ENCODE data around the gene UGT1A10. TPM values are rescaled to one million over a fixed set of nuclear protein-coding genes. Genes with fewer than 3 reads are reported as not detected.

Gene UGT1A10
- total and polyA plus RNA-seq, 10 of the 15 experiments (the other 5 are each of a cell fraction or from before 2014, with no cell fraction given), result not detected

DNA sequence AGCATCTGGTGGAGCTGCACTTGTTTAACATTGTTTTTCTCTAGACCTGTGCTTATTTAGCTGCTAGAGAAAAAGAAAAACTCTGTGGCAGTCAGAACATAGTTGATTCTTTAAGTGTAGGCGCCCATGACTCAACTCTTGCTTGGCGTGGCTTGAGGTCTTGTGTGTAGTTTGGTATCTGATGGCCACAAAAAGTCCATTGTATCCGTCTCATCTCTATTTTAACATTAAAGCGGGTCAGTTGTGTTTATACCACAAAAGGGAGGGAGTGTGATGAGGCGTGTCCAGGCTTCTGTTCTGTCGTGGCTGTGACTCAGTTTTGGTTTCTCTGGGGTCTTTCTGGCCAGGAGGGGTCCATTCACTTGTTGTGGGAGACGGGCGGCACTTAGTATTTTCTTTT is 43.0 kb upstream of the UGT1A10 start:
- no peak overlapping the region for H3K27ac ChIP-seq (ENCODE audit: control insufficient read depth, insufficient read depth)
- in situ Hi-C loops (cut with MboI), result no loop called here
- intact Hi-C loops (cut with micrococcal nuclease; ENCODE audit: unreplicated experiment), result no loop called here
- no peaks in the 10 kb centered on the region for H3K27me3 ChIP-seq (replicated peaks in 1 of 2; ENCODE audit: control insufficient read depth in 2 of 2, insufficient read depth in 2 of 2, low read length in 1 of 2)
- H3K9me3 ChIP-seq (replicated peaks; ENCODE audit: control insufficient read depth, insufficient read depth, low read length), result peaks cover 7% of the 10 kb centered on the region
- CTCF ChIA-PET, result no interaction called here
- no peak overlapping the region for H3K9ac ChIP-seq (ENCODE audit: control insufficient read depth, insufficient read depth, low read length)
- FAIRE-seq (no peak), ATAC-seq (peak; percentile 92), DNase-seq (ENCODE audit: low read depth, low spot score) (peak; percentile 50)
- BruUV-seq (replicated peaks), result no TSS peak
- no peaks in the 10 kb centered on the region for H3K79me2 ChIP-seq (ENCODE audit: control insufficient read depth, insufficient read depth, low read length)
- SMC1A ChIA-PET (ENCODE audit: uncharacterized antibody, unreplicated experiment), result no interaction called here
- H3K4me2 ChIP-seq (ENCODE audit: control insufficient read depth, insufficient read depth), result peak overlapping the region; percentile 38; the same call in 1 of the 2 replicates
- RAD21 ChIA-PET (ENCODE audit: unreplicated experiment), result no interaction called here
- 0 out of 2 replicates have a peak overlapping the region, but pooled peaks have one; percentile 25 for H3K4me3 ChIP-seq
- POLR2A ChIA-PET, result no interaction called here
- H3K36me3 ChIP-seq (ENCODE audit: control insufficient read depth in 2 of 2, insufficient read depth in 2 of 2, low read length in 1 of 2), result no peaks in the 10 kb centered on the region
- H4K20me1 ChIP-seq (ENCODE audit: control insufficient read depth, insufficient read depth), result no peaks in the 10 kb centered on the region
- H3K4me1 ChIP-seq (ENCODE audit: control insufficient read depth, insufficient read depth, low read length), result peaks cover 15% of the 10 kb centered on the region
- 5% methylated on average over 7 of the region's 8 CpGs for WGBS (ENCODE audit: insufficient coverage, insufficient replicate concordance, low lambda C conversion rate, missing lambda C conversion rate)
- no peak overlapping the region; the same call in 1 of the 2 replicates for H2AFZ ChIP-seq (ENCODE audit: control insufficient read depth, low read depth, low read length)
- TF ChIP-seq DPF2 (IDR thresholded peaks at IDR 0.05) (0 out of 2 replicates have a peak, but pooled peaks have one; percentile 42), POU2F2 (IDR thresholded peaks at IDR 0.05; ENCODE audit: borderline replicate concordance, low read depth, low read length) (no peak), JUND (IDR thresholded peaks at IDR 0.05; ENCODE audit: low read depth, low read length) (peak; percentile 14; the same call in 1 of the 2 replicates), NFIC (IDR thresholded peaks at IDR 0.05; ENCODE audit: low read depth, low read length) (peak; percentile 63; the same call in 1 of the 2 replicates), SMC3 (IDR thresholded peaks at IDR 0.05; ENCODE audit: borderline replicate concordance, low read length) (no peak), NR2F1 (conservative IDR thresholded peaks at IDR 0.05) (0 out of 2 replicates have a peak, but pooled peaks have one; percentile 11), BCL11A (IDR thresholded peaks at IDR 0.05; ENCODE audit: low read depth, low read length) (0 out of 2 replicates have a peak, but pooled peaks have one; percentile 62), SKIL (IDR thresholded peaks at IDR 0.05; ENCODE audit: low read depth, poor library complexity, severe bottlenecking) (peak; percentile 38), ESRRA (IDR thresholded peaks at IDR 0.05; ENCODE audit: low read length) (no peak), CREM (IDR thresholded peaks at IDR 0.05; ENCODE audit: low read depth) (peak; percentile 47; the same call in 1 of the 2 replicates), IKZF2 (IDR thresholded peaks at IDR 0.05) (0 out of 4 replicates have a peak, but pooled peaks have one; percentile 16 to 36), JUNB (IDR thresholded peaks at IDR 0.05) (peak; percentile 45)
- TF ChIP-seq, protein P1, sequence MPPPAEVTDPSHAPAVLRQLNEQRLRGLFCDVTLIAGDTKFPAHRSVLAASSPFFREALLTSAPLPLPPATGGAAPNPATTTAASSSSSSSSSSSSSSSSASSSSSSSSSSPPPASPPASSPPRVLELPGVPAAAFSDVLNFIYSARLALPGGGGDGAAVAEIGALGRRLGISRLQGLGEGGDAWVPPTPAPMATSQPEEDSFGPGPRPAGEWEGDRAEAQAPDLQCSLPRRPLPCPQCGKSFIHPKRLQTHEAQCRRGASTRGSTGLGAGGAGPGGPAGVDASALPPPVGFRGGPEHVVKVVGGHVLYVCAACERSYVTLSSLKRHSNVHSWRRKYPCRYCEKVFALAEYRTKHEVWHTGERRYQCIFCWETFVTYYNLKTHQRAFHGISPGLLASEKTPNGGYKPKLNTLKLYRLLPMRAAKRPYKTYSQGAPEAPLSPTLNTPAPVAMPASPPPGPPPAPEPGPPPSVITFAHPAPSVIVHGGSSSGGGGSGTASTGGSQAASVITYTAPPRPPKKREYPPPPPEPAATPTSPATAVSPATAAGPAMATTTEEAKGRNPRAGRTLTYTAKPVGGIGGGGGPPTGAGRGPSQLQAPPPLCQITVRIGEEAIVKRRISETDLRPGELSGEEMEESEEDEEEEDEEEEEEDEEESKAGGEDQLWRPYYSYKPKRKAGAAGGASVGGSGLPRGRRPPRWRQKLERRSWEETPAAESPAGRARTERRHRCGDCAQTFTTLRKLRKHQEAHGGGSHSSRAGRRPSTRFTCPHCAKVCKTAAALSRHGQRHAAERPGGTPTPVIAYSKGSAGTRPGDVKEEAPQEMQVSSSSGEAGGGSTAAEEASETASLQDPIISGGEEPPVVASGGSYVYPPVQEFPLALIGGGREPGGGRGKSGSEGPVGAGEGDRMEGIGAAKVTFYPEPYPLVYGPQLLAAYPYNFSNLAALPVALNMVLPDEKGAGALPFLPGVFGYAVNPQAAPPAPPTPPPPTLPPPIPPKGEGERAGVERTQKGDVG (CRISPR knock-in tag; IDR thresholded peaks at IDR 0.05), result no peak
- TF ChIP-seq, protein P2, sequence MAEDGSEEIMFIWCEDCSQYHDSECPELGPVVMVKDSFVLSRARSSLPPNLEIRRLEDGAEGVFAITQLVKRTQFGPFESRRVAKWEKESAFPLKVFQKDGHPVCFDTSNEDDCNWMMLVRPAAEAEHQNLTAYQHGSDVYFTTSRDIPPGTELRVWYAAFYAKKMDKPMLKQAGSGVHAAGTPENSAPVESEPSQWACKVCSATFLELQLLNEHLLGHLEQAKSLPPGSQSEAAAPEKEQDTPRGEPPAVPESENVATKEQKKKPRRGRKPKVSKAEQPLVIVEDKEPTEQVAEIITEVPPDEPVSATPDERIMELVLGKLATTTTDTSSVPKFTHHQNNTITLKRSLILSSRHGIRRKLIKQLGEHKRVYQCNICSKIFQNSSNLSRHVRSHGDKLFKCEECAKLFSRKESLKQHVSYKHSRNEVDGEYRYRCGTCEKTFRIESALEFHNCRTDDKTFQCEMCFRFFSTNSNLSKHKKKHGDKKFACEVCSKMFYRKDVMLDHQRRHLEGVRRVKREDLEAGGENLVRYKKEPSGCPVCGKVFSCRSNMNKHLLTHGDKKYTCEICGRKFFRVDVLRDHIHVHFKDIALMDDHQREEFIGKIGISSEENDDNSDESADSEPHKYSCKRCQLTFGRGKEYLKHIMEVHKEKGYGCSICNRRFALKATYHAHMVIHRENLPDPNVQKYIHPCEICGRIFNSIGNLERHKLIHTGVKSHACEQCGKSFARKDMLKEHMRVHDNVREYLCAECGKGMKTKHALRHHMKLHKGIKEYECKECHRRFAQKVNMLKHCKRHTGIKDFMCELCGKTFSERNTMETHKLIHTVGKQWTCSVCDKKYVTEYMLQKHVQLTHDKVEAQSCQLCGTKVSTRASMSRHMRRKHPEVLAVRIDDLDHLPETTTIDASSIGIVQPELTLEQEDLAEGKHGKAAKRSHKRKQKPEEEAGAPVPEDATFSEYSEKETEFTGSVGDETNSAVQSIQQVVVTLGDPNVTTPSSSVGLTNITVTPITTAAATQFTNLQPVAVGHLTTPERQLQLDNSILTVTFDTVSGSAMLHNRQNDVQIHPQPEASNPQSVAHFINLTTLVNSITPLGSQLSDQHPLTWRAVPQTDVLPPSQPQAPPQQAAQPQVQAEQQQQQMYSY (CRISPR knock-in tag; IDR thresholded peaks at IDR 0.05), result no peak
- TF ChIP-seq, protein P3, sequence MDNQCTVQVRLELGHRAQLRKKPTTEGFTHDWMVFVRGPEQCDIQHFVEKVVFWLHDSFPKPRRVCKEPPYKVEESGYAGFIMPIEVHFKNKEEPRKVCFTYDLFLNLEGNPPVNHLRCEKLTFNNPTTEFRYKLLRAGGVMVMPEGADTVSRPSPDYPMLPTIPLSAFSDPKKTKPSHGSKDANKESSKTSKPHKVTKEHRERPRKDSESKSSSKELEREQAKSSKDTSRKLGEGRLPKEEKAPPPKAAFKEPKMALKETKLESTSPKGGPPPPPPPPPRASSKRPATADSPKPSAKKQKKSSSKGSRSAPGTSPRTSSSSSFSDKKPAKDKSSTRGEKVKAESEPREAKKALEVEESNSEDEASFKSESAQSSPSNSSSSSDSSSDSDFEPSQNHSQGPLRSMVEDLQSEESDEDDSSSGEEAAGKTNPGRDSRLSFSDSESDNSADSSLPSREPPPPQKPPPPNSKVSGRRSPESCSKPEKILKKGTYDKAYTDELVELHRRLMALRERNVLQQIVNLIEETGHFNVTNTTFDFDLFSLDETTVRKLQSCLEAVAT (IDR thresholded peaks at IDR 0.05), result no peak

Data from GM12878 (cell line).